GM18873 (cell line): ENCODE results near the gene POU4F3.
"Not testable (repeated sequence)": the region's sequence is repeated elsewhere in the genome, so short reads cannot be mapped to it uniquely, and the experiment has no call there.

Source experiments
- ATAC-seq: cut with Tn5 transposase; IDR thresholded peaks from one replicate; pipeline ENCODE4 v1.9.1; 2021; ENCODE audit warnings: mild to moderate bottlenecking, moderate library complexity, moderate number of reproducible peaks; ENCODE audit not compliant: unreplicated experiment, low FRiP score

POU4F3 gene, protein sequence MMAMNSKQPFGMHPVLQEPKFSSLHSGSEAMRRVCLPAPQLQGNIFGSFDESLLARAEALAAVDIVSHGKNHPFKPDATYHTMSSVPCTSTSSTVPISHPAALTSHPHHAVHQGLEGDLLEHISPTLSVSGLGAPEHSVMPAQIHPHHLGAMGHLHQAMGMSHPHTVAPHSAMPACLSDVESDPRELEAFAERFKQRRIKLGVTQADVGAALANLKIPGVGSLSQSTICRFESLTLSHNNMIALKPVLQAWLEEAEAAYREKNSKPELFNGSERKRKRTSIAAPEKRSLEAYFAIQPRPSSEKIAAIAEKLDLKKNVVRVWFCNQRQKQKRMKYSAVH

GRCh38 chr5:146338774-146339714 lies at the start of gene POU4F3:
Gene POU4F3, plus strand, starts transcription at chr5:146338839. Its CDS starts 274 bp downstream, at chr5:146339113.
- no peak for ATAC-seq

- ATAC-seq: no peak
Observed at GRCh38 chr5:146290318-146290717, 48.3 kb upstream of the POU4F3 start.

DNA sequence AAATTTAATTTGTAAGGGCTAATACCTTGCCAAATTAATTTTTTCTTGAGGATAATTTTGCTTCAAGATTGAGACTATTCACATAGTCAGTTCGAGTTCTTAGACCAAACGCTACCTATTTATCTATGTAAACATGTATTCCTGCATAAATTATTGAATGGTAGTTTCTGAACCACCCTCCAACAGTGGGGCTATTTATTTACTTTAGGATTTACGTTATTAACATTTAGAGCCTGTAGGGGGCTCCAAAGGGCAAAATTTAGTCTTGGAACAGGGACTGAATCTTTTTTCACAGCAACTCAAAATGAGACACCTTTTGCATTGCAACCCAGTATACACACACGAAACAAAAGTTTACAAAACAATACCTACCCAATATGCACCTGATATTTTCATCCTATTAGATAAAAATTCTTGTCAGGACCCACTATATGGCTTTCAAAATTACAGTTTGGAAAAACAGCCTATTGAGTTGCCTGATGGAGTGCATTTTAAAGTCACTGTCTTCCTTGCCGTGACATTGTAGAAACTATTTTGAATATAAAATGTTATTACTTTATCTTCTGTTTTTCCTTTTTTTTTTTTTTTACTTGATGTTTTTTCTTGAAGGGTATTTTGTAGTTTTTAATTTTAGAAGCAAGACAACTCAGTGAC lies 47.1 kb upstream of the POU4F3 start:
- peak; percentile 72 for ATAC-seq

DNA sequence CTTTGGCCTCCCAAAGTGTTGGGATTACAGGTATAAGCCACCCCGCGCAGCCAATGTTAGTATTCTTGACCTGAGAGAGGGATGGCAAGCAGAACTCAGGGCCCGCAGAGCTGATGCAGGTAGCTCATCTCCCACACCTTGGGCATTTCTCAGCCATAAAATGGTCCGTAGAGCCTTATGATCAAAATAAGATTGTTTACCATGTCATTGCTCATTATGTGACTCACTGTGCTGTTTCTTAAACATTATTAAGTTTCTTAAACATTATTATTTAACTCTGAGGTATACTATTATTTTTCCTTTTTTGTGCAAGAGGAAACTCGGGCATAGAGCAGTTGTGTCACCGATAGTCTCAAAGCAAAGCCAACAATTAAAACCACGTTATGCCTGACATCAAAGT lies 42.4 kb upstream of the POU4F3 start:
- ATAC-seq: no peak

- not testable (repeated sequence) for ATAC-seq
Observed at GRCh38 chr5:146298920-146299319, 39.7 kb upstream of the POU4F3 start.

DNA sequence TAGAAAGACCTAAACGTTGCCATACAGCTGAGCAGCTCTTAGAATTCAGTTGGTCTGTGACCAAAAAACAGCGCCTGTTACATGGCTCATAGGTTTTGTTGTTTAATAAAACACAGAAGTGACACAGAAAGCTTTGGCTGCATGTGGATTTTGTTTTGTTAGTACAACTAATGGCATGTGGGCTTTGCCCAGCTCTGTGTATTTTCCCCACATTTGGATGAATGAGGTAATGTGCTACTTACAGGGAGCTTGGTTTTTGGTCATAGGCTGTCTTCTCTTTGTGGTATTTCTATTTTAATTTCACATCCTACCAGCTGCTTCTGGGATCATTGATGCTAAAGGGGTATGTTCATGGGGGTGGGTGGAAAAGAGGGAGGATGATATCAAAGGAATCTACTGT lies 37.0 kb upstream of the POU4F3 start:
- ATAC-seq: no peak

DNA sequence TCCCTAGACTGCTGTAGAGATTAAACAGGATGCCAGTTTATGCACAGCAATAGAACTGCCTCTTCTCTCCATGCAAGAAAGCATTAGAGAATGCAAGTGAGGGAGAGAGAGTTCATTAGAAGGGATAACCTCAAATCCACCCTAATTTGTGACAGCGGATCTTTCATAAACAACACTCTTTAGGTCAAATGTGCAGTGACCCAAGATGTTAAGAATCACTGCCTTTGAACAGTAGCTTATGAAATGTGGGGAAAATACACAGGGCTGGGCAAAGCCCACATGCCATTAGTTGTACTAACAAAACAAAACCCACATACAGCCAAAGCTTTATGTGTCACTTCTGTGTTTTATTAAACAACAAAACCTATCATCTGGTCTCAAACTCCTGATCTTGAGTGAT lies 36.2 kb upstream of the POU4F3 start:
- no peak for ATAC-seq

- no peak for ATAC-seq
Observed at GRCh38 chr5:146306838-146307237, 31.8 kb upstream of the POU4F3 start.

GRCh38 chr5:146307796-146308195 lies 30.8 kb upstream of the POU4F3 start:
- ATAC-seq: no peak

- no peak for ATAC-seq
Observed at GRCh38 chr5:146310540-146310939, 28.1 kb upstream of the POU4F3 start.

- ATAC-seq: no peak
Observed at GRCh38 chr5:146311278-146311677, 27.4 kb upstream of the POU4F3 start.

DNA sequence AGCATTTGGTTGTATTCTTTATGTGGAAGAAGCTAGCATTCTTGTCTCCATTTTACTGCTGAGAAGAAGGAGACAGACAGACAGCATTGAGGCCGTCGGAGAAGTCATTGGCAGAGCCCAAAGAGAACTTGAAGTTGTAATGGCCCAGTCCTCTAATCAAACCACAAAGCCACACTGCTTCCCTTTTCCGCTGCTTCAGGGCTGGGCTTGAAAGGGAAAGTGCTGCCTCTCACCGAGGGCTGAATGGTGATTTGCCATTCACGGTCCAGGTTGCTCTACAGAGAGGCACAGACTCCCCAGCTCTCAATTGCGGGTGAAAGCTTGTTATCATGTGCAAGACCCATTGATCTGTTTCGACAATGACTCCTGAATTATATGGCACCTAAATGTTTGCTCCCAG lies 25.6 kb upstream of the POU4F3 start:
- ATAC-seq: no peak

DNA sequence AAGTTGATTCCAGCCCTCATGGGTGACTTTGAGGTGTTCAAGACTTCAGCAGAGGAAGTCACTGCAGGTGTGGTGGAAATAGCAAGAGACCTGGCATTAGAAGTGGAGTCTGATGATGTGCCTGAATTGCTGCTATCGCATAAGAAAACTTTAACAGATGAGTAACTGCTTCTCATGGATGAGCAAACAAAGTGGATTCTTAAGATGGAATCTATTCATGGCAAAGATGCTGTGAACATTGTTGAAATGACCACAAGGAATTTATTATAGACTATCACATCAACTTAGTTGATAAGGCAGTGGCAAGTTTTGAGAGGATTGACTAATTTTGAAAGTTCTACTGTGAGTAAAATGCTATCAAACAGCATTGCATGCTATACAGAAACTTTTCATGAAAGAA lies 17.1 kb upstream of the POU4F3 start:
- no peak for ATAC-seq

DNA sequence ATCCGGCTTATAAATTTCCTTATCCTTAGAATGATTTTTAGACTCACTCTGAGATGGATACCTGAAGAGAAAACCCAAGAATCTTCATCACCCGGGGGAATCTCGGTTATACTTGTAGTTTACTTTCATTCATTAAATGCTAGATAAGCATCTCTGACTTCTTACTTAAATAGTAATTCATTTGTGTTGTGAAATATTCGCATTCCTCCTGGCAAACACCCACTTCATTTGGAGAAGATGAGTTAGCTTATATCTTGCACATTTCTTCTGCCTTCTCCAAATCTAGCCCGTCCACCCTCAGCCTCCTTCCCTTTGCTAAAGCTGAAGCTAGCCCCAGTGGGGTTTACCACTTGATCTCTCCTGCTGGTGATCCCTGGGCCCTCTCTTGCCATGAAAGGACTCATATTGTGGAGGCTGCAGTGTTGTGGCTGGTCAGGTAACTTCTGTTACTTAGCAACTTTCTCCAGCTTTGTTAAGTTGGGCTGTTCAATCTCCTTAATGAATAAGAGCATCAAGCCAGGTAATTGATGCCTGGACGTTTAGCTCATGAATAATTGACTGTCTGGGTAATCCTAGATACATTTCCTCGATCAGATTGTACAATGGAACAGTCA lies 11.3 kb upstream of the POU4F3 start:
- ATAC-seq: no peak

- ATAC-seq: no peak
Observed at GRCh38 chr5:146327989-146328388, 10.7 kb upstream of the POU4F3 start.

- ATAC-seq: no peak
Observed at GRCh38 chr5:146329697-146330096, 8.9 kb upstream of the POU4F3 start.

DNA sequence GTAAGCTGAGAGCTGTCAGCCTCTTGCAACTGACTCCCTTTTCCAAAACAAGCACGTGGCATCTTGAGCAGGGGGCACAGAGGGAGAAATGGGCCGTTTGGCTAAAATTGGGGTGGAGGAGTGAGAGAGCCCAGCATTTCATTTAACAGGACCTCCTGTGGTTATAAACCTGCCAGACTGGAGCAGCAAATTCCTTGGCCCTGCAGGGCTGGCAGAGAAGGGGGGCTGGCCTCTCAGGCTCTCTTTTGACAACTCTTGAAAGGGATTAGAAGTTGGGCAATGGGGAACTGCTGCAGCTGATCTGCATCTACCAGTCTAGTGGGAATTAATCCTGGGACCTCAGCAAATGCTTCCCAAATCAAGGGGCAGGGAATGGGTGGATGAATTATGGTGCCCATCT lies 7.2 kb upstream of the POU4F3 start:
- ATAC-seq: no peak

DNA sequence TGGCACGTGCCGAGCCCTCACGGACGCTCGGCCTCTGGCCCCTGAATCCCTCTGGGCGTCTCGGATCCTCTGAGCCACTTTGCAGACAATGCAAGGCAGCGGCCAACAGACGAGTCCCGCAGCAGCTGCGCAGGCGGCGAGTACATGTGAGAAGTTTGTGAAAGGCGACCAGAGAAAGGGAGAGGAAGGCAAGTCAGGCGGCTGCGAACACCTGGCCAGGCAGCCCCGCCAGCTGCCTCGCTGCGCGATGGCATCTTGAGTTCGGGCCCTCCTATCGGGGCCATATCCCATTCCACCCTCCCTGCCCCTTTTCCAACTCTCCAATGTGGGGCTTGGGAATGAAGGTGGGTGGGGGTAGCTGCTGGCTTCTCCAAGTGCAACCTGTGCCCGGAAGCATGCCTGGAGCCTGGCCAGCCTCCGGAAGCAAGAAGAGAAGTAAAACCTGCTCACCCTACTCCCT lies 4.5 kb upstream of the POU4F3 start:
- ATAC-seq: no peak

DNA sequence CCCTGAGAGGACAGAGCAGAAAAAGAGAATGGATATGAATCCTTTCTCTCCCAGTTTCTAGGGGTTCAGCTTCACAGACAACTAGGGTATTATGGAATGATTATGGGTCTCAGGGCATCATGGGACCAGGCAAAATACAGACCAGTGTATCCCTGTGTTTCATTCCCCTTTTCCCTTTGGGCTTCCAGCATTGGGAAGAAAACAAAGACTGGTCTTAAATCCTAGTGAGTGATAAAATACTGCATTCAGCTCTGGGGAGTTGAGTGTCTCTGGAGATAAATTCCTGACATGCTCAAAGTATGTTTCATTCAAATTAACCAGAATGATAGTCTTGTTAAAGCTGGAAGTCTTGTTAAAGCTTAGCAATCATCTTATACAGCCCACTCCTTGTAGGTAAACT lies 2.4 kb upstream of the POU4F3 start:
- no peak for ATAC-seq

GRCh38 chr5:146337264-146337904 lies 1.3 kb upstream of the POU4F3 start:
- ATAC-seq: no peak
